ENCODE data around the gene CNIH2. TPM values are rescaled to one million over a fixed set of nuclear protein-coding genes. Genes with fewer than 3 reads are reported as not detected.

The CNIH2 gene
- total RNA-seq, 2 experiments from 2014 or later, result 4.1 to 6.2 TPM

DNA sequence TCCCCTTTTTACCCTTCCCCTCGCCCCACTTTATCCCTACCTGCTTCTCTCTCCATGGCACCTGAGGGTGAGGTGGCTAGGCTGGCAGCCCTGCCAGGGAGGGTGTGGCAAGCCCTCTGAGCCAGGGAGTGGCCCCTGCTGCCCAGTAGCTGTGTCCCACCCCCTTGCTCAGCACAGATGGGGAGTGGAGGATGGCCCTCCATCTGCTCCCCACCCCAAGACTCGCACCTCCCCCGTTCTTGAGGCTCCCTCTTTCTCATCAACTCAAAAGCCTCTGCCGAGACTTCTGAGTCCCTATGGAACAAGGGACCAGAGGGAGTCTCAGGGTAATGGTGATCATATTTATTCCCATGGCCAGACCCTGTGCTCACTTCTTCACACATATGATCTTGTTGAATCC is 15.4 kb downstream of the CNIH2 start:
- no peak overlapping the region for H3K27ac Mint-ChIP-seq
- CTCF ChIA-PET, result no interaction called here

DNA sequence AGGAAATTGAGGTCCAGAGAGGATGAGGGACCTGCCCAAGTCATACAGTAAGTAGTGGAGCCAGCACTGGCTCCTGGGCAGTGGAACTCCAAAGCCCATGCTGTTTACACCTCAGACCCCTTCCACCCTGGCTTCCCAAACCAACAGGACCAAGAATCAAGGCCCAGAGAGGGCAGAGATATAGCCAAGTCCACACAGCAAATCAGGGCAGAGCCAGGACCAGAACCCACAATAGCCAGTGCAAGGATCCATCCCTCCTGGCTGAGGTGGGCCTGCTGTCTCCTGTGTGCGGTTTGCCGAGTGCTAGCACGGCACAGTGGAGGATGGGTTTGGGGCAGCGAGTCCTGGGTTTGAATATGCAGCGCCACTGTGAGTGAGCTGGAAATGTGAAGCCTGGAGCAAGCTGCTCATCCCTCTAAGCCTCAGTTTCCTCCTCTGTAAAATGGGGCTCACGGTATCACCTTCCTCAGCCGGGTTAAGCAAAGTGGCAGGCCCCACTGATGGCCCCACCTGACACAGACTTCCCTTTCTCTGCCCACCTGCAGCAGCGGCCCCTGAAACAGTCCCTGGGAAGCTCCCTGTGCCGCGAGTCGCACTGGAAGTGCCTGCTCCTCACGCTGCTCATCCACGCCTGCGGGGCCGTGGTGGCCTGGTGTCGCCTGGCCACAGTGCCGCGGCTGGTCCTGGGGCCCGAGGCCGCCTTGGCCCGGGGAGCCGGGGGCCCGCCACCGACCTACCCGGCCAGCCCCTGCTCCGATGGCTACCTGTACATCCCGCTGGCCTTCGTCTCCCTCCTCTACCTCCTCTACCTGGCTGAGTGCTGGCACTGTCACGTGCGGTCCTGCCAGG is 16.0 kb downstream of the CNIH2 start:
- ATAC-seq (ENCODE audit: poor library complexity) (no peak), DNase-seq (no peak)
- Histone ChIP-seq H3K27me3 (ENCODE audit: control insufficient read depth in 1 of 2, insufficient read depth in 2 of 2, low read length in 2 of 2) (peaks cover 18 to 23% of the 10 kb centered on the region in 2 experiments), H3K27ac (ENCODE audit: low read depth in 1 of 2, low read length in 2 of 2) (no peak overlapping the region), H3K36me3 (ENCODE audit: insufficient read depth, low read length) (no peaks in the 10 kb centered on the region), H3K4me3 (ENCODE audit: low read length) (no peak overlapping the region), H3K9me3 (ENCODE audit: control insufficient read depth in 1 of 2, insufficient read depth in 1 of 2, low read length in 2 of 2) (peaks cover 0 to 9% of the 10 kb centered on the region in 2 experiments), H3K4me1 (ENCODE audit: insufficient read depth, low read length) (peaks cover 28% of the 10 kb centered on the region)
- ChIA-PET CTCF (no interaction called here), POLR2A (no interaction called here)
- Mint-ChIP-seq H3K4me1 (ENCODE audit: low read depth) (peaks cover 21% of the 10 kb centered on the region), H3K27me3 (peaks cover 24% of the 10 kb centered on the region), H3K4me3 (no peak overlapping the region), H3K9me3 (no peaks in the 10 kb centered on the region), H3K36me3 (ENCODE audit: low read depth) (no peaks in the 10 kb centered on the region), H3K27ac (no peak overlapping the region)
- TF ChIP-seq, protein P1, sequence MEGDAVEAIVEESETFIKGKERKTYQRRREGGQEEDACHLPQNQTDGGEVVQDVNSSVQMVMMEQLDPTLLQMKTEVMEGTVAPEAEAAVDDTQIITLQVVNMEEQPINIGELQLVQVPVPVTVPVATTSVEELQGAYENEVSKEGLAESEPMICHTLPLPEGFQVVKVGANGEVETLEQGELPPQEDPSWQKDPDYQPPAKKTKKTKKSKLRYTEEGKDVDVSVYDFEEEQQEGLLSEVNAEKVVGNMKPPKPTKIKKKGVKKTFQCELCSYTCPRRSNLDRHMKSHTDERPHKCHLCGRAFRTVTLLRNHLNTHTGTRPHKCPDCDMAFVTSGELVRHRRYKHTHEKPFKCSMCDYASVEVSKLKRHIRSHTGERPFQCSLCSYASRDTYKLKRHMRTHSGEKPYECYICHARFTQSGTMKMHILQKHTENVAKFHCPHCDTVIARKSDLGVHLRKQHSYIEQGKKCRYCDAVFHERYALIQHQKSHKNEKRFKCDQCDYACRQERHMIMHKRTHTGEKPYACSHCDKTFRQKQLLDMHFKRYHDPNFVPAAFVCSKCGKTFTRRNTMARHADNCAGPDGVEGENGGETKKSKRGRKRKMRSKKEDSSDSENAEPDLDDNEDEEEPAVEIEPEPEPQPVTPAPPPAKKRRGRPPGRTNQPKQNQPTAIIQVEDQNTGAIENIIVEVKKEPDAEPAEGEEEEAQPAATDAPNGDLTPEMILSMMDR (IDR thresholded peaks at IDR 0.05), result no peak
- intact Hi-C loops (cut with DNase I, micrococcal nuclease), result no loop called here

More for the DNA sequence above, 15.4 kb downstream of the CNIH2 start:
- Histone ChIP-seq H3K27me3 (ENCODE audit: control insufficient read depth in 1 of 2, insufficient read depth in 2 of 2, low read length in 2 of 2) (peaks cover 18 to 23% of the 10 kb centered on the region in 2 experiments), H3K4me1 (ENCODE audit: insufficient read depth, low read length) (peaks cover 32% of the 10 kb centered on the region), H3K27ac (ENCODE audit: low read depth in 1 of 2, low read length in 2 of 2) (no peak overlapping the region), H3K36me3 (ENCODE audit: insufficient read depth, low read length) (no peaks in the 10 kb centered on the region), H3K9me3 (ENCODE audit: control insufficient read depth in 1 of 2, insufficient read depth in 1 of 2, low read length in 2 of 2) (peaks cover 0 to 9% of the 10 kb centered on the region in 2 experiments), H3K4me3 (ENCODE audit: low read length) (no peak overlapping the region)
- intact Hi-C loops (cut with DNase I, micrococcal nuclease), result no loop called here
- Mint-ChIP-seq H3K27me3 (peaks cover 24% of the 10 kb centered on the region), H3K4me1 (ENCODE audit: low read depth) (peaks cover 23% of the 10 kb centered on the region), H3K4me3 (peak overlapping the region; percentile 49), H3K36me3 (ENCODE audit: low read depth) (no peaks in the 10 kb centered on the region), H3K9me3 (no peaks in the 10 kb centered on the region)
- no peak for DNase-seq
- ATAC-seq (ENCODE audit: poor library complexity), result no peak
- POLR2A ChIA-PET, result no interaction called here
- TF ChIP-seq, protein P1 (IDR thresholded peaks at IDR 0.05), result no peak

DNA sequence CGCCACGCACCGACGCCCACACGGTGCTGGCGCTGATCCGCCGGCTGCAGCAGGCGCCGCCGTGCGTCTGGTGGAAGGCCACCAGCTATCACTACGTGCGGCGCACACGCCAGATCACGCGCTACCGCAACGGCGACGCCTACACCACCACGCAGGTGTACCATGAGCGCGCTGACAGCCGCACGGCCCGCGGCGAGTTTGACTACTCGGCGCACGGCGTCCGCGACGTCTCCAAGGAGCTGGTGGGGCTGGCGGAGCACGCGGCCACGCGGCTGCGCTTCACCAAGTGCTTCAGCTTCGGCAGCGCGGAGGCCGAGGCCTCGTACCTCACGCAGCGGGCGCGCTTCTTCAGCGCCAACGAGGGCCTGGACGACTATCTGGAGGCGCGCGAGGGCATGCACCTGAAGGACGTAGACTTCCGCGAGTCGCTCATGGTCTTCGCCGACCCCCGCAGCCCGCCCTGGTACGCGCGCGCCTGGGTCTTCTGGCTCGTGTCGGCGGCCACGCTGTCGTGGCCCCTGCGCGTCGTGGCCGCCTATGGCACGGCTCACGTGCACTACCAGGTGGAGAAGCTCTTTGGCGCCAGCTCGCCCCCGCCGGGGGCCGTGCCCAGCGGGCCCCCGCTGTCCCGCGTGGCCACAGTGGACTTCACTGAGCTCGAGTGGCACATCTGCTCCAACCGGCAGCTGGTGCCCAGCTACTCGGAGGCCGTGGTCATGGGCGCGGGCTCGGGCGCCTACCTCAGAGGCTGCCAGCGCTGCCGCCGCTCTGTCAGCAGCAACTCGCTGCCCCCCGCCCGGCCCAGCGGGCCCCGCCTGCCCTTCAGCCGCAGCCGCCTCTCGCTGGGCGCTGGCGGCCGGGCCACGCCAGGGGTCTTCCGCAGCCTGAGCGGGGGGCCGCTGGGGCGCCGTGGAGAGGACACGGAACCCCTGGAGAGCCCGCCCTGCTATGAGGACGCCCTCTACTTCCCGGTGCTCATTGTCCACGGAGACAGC is 16.9 kb downstream of the CNIH2 start:
- peaks cover 19% of the 10 kb centered on the region for H3K27me3 Mint-ChIP-seq
- ChIA-PET POLR2A (no interaction called here), CTCF (no interaction called here)
- Histone ChIP-seq H3K9me3 (ENCODE audit: control insufficient read depth in 1 of 2, insufficient read depth in 1 of 2, low read length in 2 of 2) (peaks cover 0 to 9% of the 10 kb centered on the region in 2 experiments), H3K27ac (ENCODE audit: low read depth in 1 of 2, low read length in 2 of 2) (no peak overlapping the region), H3K4me3 (ENCODE audit: low read length) (no peak overlapping the region), H3K27me3 (ENCODE audit: control insufficient read depth in 1 of 2, insufficient read depth in 2 of 2, low read length in 2 of 2) (peaks cover 18 to 23% of the 10 kb centered on the region in 2 experiments), H3K4me1 (ENCODE audit: insufficient read depth, low read length) (peaks cover 21% of the 10 kb centered on the region), H3K36me3 (ENCODE audit: insufficient read depth, low read length) (no peaks in the 10 kb centered on the region)
- peak in 1 of 14 experiments; percentile 41 for DNase-seq
- no peak for ATAC-seq (ENCODE audit: poor library complexity)
- intact Hi-C loops (cut with DNase I, micrococcal nuclease), result no loop called here
- H3K4me1 Mint-ChIP-seq (ENCODE audit: low read depth), result peaks cover 12% of the 10 kb centered on the region
- no peak overlapping the region for H3K27ac Mint-ChIP-seq
- TF ChIP-seq, protein P1 (IDR thresholded peaks at IDR 0.05), result no peak
- no peaks in the 10 kb centered on the region for H3K9me3 Mint-ChIP-seq
- no peaks in the 10 kb centered on the region for H3K36me3 Mint-ChIP-seq (ENCODE audit: low read depth)
- no peak overlapping the region for H3K4me3 Mint-ChIP-seq

Measured in CD4-positive, alpha-beta T cell (primary cell).